Endothelial cell of umbilical vein (primary cell): ENCODE results near the gene PLSCR1. TPM values are rescaled to one million over a fixed set of nuclear protein-coding genes. Genes with fewer than 3 reads are reported as not detected.

Experiments
- BruUV-seq: library from RNA; stranded (reverse); fragments of 400-500 nt; replicated peaks from 2 replicates; lab custom pipeline; 2021; lab: Mats Ljungman, UMichigan
- CTCF ChIA-PET: fragments of 300-600, 350-600 bp; sonication (Branson Sonifier 250); formaldehyde crosslinking; loops from one replicate; lab custom pipeline; 2021; ENCODE audit warnings: antibody characterized with exemption, inconsistent platforms; lab: Charles Lee
- POLR2A ChIA-PET: fragments of 300-600, 350-600 bp; sonication (Branson Sonifier 250); formaldehyde crosslinking; loops from one replicate; lab custom pipeline; 2021; ENCODE audit warnings: antibody characterized with exemption, inconsistent platforms; lab: Charles Lee
- DNase-seq: peaks from one replicate; pipeline ENCODE4 v3.0.0-alpha.2; 2011; ENCODE audit warnings: low read depth, low spot score
- FAIRE-seq: peaks from 2 replicates; lab custom pipeline; 2011; peaks lifted over from hg19 to GRCh38; lab: Jason Lieb, UNC
- H2AFZ ChIP-seq: 2 replicates; pipeline ENCODE4 v1.6.0; 2012; ENCODE audit warnings: low read depth, low read length, control low read depth, inconsistent platforms
- H3K27ac ChIP-seq: 2 replicates; pipeline ENCODE4 v1.5.1; 2011; ENCODE audit warnings: low read depth, mild to moderate bottlenecking, control low read depth, low read length, moderate library complexity; ENCODE audit not compliant: insufficient read depth
- H3K27me3 ChIP-seq, 2 experiments: 2 replicates each; pipeline versions ENCODE4 v1.6.0 to v1.6.1; 2011; ENCODE audit warnings: low read length in 2 of 2, mixed read lengths in 1 of 2; ENCODE audit not compliant: control insufficient read depth in 2 of 2, insufficient read depth in 2 of 2
- H3K36me3 ChIP-seq, 2 experiments: 2 replicates in 1 of 2; 3 replicates in 1 of 2; pipeline ENCODE4 v1.5.1; 2011; ENCODE audit warnings: low read length in 2 of 2, mild to moderate bottlenecking in 1 of 2, moderate library complexity in 1 of 2; ENCODE audit not compliant: control insufficient read depth in 2 of 2, insufficient read depth in 2 of 2; ENCODE audit errors: extremely low read depth in 1 of 2
- H3K4me1 ChIP-seq: 3 replicates; pipeline ENCODE4 v1.5.1; 2011; ENCODE audit warnings: mild to moderate bottlenecking, low read length; ENCODE audit not compliant: control insufficient read depth, insufficient read depth; ENCODE audit errors: extremely low read depth
- H3K4me2 ChIP-seq: 2 replicates; pipeline ENCODE4 v1.6.1; 2011; ENCODE audit warnings: low read length, control low read depth, mixed read lengths; ENCODE audit not compliant: insufficient read depth
- H3K4me3 ChIP-seq, 3 experiments: fragments of 200-600 bp in 1 of 3; sonication (generic), shearing (Covaris generic) in 1 of 3; replicated peaks in 1 of 3; 2 replicates each; pipeline ENCODE4 v1.5.1; 2011 to 2016; ENCODE audit warnings: control low read depth in 3 of 3, low read length in 3 of 3, mild to moderate bottlenecking in 2 of 3, inconsistent platforms in 1 of 3, low read depth in 1 of 3, moderate library complexity in 1 of 3; ENCODE audit not compliant: insufficient read depth in 1 of 3
- H3K79me2 ChIP-seq: 2 replicates; pipeline ENCODE4 v1.6.0; 2012; ENCODE audit warnings: low read length, inconsistent platforms; ENCODE audit not compliant: control insufficient read depth, insufficient read depth
- H3K9ac ChIP-seq: replicated peaks from 2 replicates; pipeline ENCODE3; 2011; ENCODE audit warnings: low read length, control low read depth; ENCODE audit not compliant: insufficient read depth; ENCODE audit errors: extremely low read depth
- H3K9me1 ChIP-seq: replicated peaks from 3 replicates; pipeline ENCODE4 v1.6.0; 2011; ENCODE audit warnings: mild to moderate bottlenecking, low read length; ENCODE audit not compliant: control insufficient read depth, insufficient read depth; ENCODE audit errors: extremely low read depth
- H3K9me3 ChIP-seq: replicated peaks from 2 replicates; pipeline ENCODE4 v1.5.1; 2012; ENCODE audit warnings: low read length, inconsistent platforms; ENCODE audit not compliant: control insufficient read depth, insufficient read depth
- H4K20me1 ChIP-seq: replicated peaks from 2 replicates; pipeline ENCODE3; 2011; ENCODE audit warnings: mild to moderate bottlenecking, low read length; ENCODE audit not compliant: control insufficient read depth, insufficient read depth; ENCODE audit errors: extremely low read depth
- CTCF ChIP-seq, 2 donors: IDR thresholded peaks; 1 replicate in 1 of 2; 2 replicates in 1 of 2; pipeline ENCODE4 v1.5.1; 2011; ENCODE audit warnings: low read length in 2 of 2, mild to moderate bottlenecking in 2 of 2, moderate library complexity in 2 of 2, control low read depth in 1 of 2, inconsistent platforms in 1 of 2, low read depth in 1 of 2; ENCODE audit not compliant: insufficient read depth in 1 of 2; ENCODE audit errors: extremely low read depth in 1 of 2
- EZH2 ChIP-seq: IDR thresholded peaks from 2 replicates; pipeline ENCODE4 v1.6.1; 2012; ENCODE audit warnings: borderline replicate concordance, low read depth, mild to moderate bottlenecking, moderate library complexity, low read length, inconsistent platforms; ENCODE audit not compliant: severe bottlenecking
- FOS ChIP-seq: IDR thresholded peaks from 2 replicates; pipeline ENCODE4 v1.6.1; 2011; ENCODE audit warnings: mild to moderate bottlenecking, low read length, moderate library complexity, borderline replicate concordance; ENCODE audit not compliant: insufficient read depth
- GATA2 ChIP-seq: IDR thresholded peaks from 2 replicates; pipeline ENCODE4 v1.7.0; 2011; ENCODE audit warnings: low read depth, mild to moderate bottlenecking, moderate library complexity, mixed read lengths, low read length; ENCODE audit not compliant: insufficient read length, insufficient read depth
- JUN ChIP-seq: IDR thresholded peaks from 2 replicates; pipeline ENCODE4 v1.6.1; 2011; ENCODE audit warnings: borderline replicate concordance, low read depth; ENCODE audit not compliant: insufficient read length, insufficient read depth
- MAX ChIP-seq: IDR thresholded peaks from 2 replicates; pipeline ENCODE4 v1.6.1; 2011; ENCODE audit not compliant: insufficient read depth, insufficient read length
- MYC ChIP-seq: IDR thresholded peaks from one replicate; pipeline ENCODE4 v1.6.1; 2011; ENCODE audit warnings: mild to moderate bottlenecking, low read depth, low read length
- POLR2A ChIP-seq: IDR thresholded peaks from 2 replicates; pipeline ENCODE4 v1.6.1; 2012; ENCODE audit warnings: low read depth, mild to moderate bottlenecking, control low read depth, low read length
- POLR2AphosphoS5 ChIP-seq: IDR thresholded peaks from 2 replicates; pipeline ENCODE4 v1.6.1; 2012; ENCODE audit warnings: low read depth, mild to moderate bottlenecking, control low read depth, low read length, moderate library complexity; ENCODE audit not compliant: insufficient read depth
- dilution Hi-C: fragments of 300-500 bp; cut with MboI; formaldehyde crosslinking; loops from one replicate; pipeline ENCODE4 v1.15.0; 2019; ENCODE audit warnings: low sequenced_read_pairs; ENCODE audit not compliant: extremely low pct_ligation_motif_present
- intact Hi-C: fragments of 100-400 bp; cut with micrococcal nuclease; formaldehyde crosslinking; loops from one replicate; pipeline ENCODE4 v1.10.0; 2022
- polyA plus RNA-seq, 4 experiments: library from polyadenylated mRNA; depleted of rRNA in 3 of 4; stranded (reverse) in 3 of 4; unstranded in 1 of 4; fragments of >200 nt; gene quantifications; 2 replicates each; pipeline versions ENCODE4 v1.2.1 to v1.2.3, GENCODE V29; 2011 to 2012; ENCODE audit warnings: missing spikeins in 1 of 4
- total RNA-seq: library from RNA; stranded (reverse); gene quantifications from 2 replicates; pipeline ENCODE4 v1.2.3, GENCODE V29; 2021

Gene PLSCR1
- total and polyA plus RNA-seq, 2 donors (not counting 3 experiments of a cell fraction or from before 2014, with no cell fraction given), result 53.2 to 78.7 TPM

- Histone ChIP-seq H2AFZ (no peak overlapping the region), H3K9ac (no peak overlapping the region), H3K36me3 (no peaks in the 10 kb centered on the region), H3K9me3 (no peaks in the 10 kb centered on the region), H4K20me1 (no peaks in the 10 kb centered on the region), H3K9me1 (no peaks in the 10 kb centered on the region), H3K79me2 (no peaks in the 10 kb centered on the region), H3K4me3 (no peak overlapping the region), H3K4me2 (no peak overlapping the region), H3K4me1 (no peaks in the 10 kb centered on the region), H3K27ac (no peak overlapping the region), H3K27me3 (no peaks in the 10 kb centered on the region)
- dilution Hi-C loops, result no loop called here
- CTCF ChIA-PET, result interaction anchor here (0.7 kb wide), 1 partner anchor 21 kb away, joined by 7 read pairs; no protein-coding TSS in a partner anchor
- no TSS peak for BruUV-seq
- FAIRE-seq (no peak), DNase-seq (no peak)
- POLR2A ChIA-PET, result no interaction called here
- TF ChIP-seq MAX (no peak), MYC (no peak), EZH2 (no peak), POLR2A (no peak)
- intact Hi-C loops, result no loop called here
Observed at GRCh38 chr3:146493761-146494160, 50.6 kb downstream of the PLSCR1 start.

GRCh38 chr3:146493221-146493620, 51.2 kb downstream of the PLSCR1 start:
- BruUV-seq, result no TSS peak
- ChIA-PET CTCF (interaction anchor here (0.7 to 1.2 kb wide), 2 partner anchors 11 to 21 kb away, joined by 5 to 7 read pairs; no protein-coding TSS in a partner anchor), POLR2A (no interaction called here)
- intact Hi-C loops, result no loop called here
- Histone ChIP-seq H3K4me1 (no peaks in the 10 kb centered on the region), H3K79me2 (no peaks in the 10 kb centered on the region), H3K9me3 (no peaks in the 10 kb centered on the region), H3K36me3 (no peaks in the 10 kb centered on the region), H3K9ac (no peak overlapping the region), H3K4me2 (no peak overlapping the region), H3K27ac (no peak overlapping the region), H3K27me3 (no peaks in the 10 kb centered on the region), H3K4me3 (no peak overlapping the region), H3K9me1 (no peaks in the 10 kb centered on the region), H4K20me1 (no peaks in the 10 kb centered on the region), H2AFZ (no peak overlapping the region)
- TF ChIP-seq MYC (no peak), JUN (no peak), EZH2 (no peak), CTCF (IDR thresholded peaks at IDR 0.05; ENCODE audit: extremely low read depth in 1 of 2, insufficient read depth in 1 of 2, low read depth in 1 of 2, low read length in 2 of 2) (no peak), FOS (no peak), POLR2AphosphoS5 (no peak), GATA2 (no peak), MAX (no peak), POLR2A (no peak)
- dilution Hi-C loops, result no loop called here
- FAIRE-seq, result no peak
- no peak for DNase-seq
